Mesenchymal stem cell (in vitro differentiated cells and primary cell): ENCODE measurements around the gene JOSD1. TPM values are rescaled to one million over a fixed set of nuclear protein-coding genes. Genes with fewer than 3 reads are reported as not detected.
A peak's percentile ranks its signal among the peaks of the same experiment; 100 is the strongest.

Experiments used
- DNase-seq: peaks from one replicate; pipeline ENCODE4 v3.0.0-alpha.2; 2013
- H2AFZ ChIP-seq: one replicate; pipeline ENCODE4 v1.6.1; 2013; ENCODE audit warnings: low read depth, mild to moderate bottlenecking, control low read depth, inconsistent platforms, low read length, moderate library complexity
- H2AK5ac ChIP-seq: 2 replicates; pipeline ENCODE4 v1.6.1; 2013; ENCODE audit warnings: low read length, moderate library complexity, mild to moderate bottlenecking, inconsistent platforms; ENCODE audit not compliant: severe bottlenecking
- H2BK120ac ChIP-seq: one replicate; pipeline ENCODE4 v1.6.1; 2013; ENCODE audit warnings: low read depth, mild to moderate bottlenecking, inconsistent platforms, low read length, moderate library complexity
- H2BK12ac ChIP-seq, 2 experiments: one replicate each; pipeline ENCODE4 v1.6.1; 2013; ENCODE audit warnings: inconsistent platforms in 2 of 2, low read length in 2 of 2, mild to moderate bottlenecking in 2 of 2, moderate library complexity in 2 of 2, control low read depth in 1 of 2
- H2BK15ac ChIP-seq: one replicate; pipeline ENCODE4 v1.6.1; 2013; ENCODE audit warnings: mild to moderate bottlenecking, low read depth, inconsistent platforms; ENCODE audit not compliant: poor library complexity, severe bottlenecking
- H2BK5ac ChIP-seq: 2 replicates; pipeline ENCODE4 v1.6.1; 2013; ENCODE audit warnings: low read depth, mild to moderate bottlenecking, low read length, control low read depth, inconsistent platforms; ENCODE audit not compliant: poor library complexity, severe bottlenecking
- H3K14ac ChIP-seq, 2 experiments: one replicate each; pipeline ENCODE4 v1.6.1; 2013; ENCODE audit warnings: inconsistent platforms in 2 of 2, low read length in 2 of 2, control low read depth in 1 of 2, mild to moderate bottlenecking in 1 of 2, moderate library complexity in 1 of 2
- H3K18ac ChIP-seq, 2 experiments: one replicate each; pipeline ENCODE4 v1.6.1; 2013; ENCODE audit warnings: inconsistent platforms in 2 of 2, low read length in 2 of 2, control low read depth in 1 of 2, low read depth in 1 of 2, mild to moderate bottlenecking in 1 of 2
- H3K23ac ChIP-seq, 2 experiments: one replicate each; pipeline ENCODE4 v1.6.1; 2013; ENCODE audit warnings: inconsistent platforms in 2 of 2, low read length in 2 of 2, mild to moderate bottlenecking in 2 of 2, moderate library complexity in 2 of 2, control low read depth in 1 of 2
- H3K27ac ChIP-seq: 2 replicates; pipeline ENCODE4 v1.5.1; 2013; ENCODE audit warnings: mild to moderate bottlenecking, moderate library complexity, low read length, control low read depth, inconsistent platforms; ENCODE audit not compliant: poor library complexity, severe bottlenecking
- H3K27me3 ChIP-seq, 2 experiments: 2 replicates each; pipeline versions ENCODE4 v1.6.1 to v1.7.0; 2013; ENCODE audit warnings: low read length in 2 of 2, mild to moderate bottlenecking in 2 of 2, moderate library complexity in 2 of 2, control low read depth in 1 of 2, inconsistent platforms in 1 of 2; ENCODE audit not compliant: control insufficient read depth in 1 of 2, insufficient read depth in 1 of 2
- H3K36me3 ChIP-seq, 2 experiments: 2 replicates each; pipeline versions ENCODE4 v1.6.1 to v1.7.0; 2013; ENCODE audit warnings: low read length in 2 of 2, control low read depth in 1 of 2, inconsistent platforms in 1 of 2, low read depth in 1 of 2, mild to moderate bottlenecking in 1 of 2; ENCODE audit not compliant: insufficient read depth in 2 of 2, control insufficient read depth in 1 of 2
- H3K4ac ChIP-seq, 2 experiments: one replicate each; pipeline ENCODE4 v1.6.1; 2013; ENCODE audit warnings: inconsistent platforms in 2 of 2, low read length in 2 of 2, mild to moderate bottlenecking in 2 of 2, moderate library complexity in 2 of 2, control low read depth in 1 of 2, low read depth in 1 of 2
- H3K4me1 ChIP-seq: 2 replicates; pipeline ENCODE4 v1.6.1; 2013; ENCODE audit warnings: low read depth, low read length, control low read depth; ENCODE audit not compliant: control insufficient read depth, insufficient read depth
- H3K4me2 ChIP-seq: 2 replicates; pipeline ENCODE4 v1.6.1; 2013; ENCODE audit warnings: low read length, mild to moderate bottlenecking, inconsistent platforms; ENCODE audit not compliant: poor library complexity, severe bottlenecking
- H3K4me3 ChIP-seq, 2 experiments: 2 replicates each; pipeline versions ENCODE4 v1.5.1 to v1.7.0; 2013; ENCODE audit warnings: low read length in 2 of 2, mild to moderate bottlenecking in 2 of 2, control low read depth in 1 of 2, low read depth in 1 of 2; ENCODE audit not compliant: insufficient read depth in 1 of 2
- H3K79me1 ChIP-seq: replicated peaks from 2 replicates; pipeline ENCODE4 v1.6.1; 2013; ENCODE audit warnings: mild to moderate bottlenecking, control low read depth, low read length, inconsistent platforms; ENCODE audit not compliant: poor library complexity, severe bottlenecking
- H3K9ac ChIP-seq: 2 replicates; pipeline ENCODE4 v1.7.0; 2013; ENCODE audit warnings: mild to moderate bottlenecking, low read length, moderate library complexity
- H3K9me3 ChIP-seq: 2 replicates; pipeline ENCODE4 v1.7.0; 2013; ENCODE audit warnings: mild to moderate bottlenecking, low read length; ENCODE audit not compliant: control insufficient read depth
- H4K8ac ChIP-seq: one replicate; pipeline ENCODE4 v1.6.1; 2013; ENCODE audit warnings: inconsistent platforms, mild to moderate bottlenecking, low read length, moderate library complexity
- H4K91ac ChIP-seq: one replicate; pipeline ENCODE4 v1.6.1; 2013; ENCODE audit warnings: mild to moderate bottlenecking, low read length, inconsistent platforms
- WGBS: methylation state at CpG from one replicate; pipeline ENCODE4 v1.1.7; 2013; ENCODE audit warnings: mixed read lengths; 5-methylcytosine and 5-hydroxymethylcytosine counted together
- polyA plus RNA-seq, 2 experiments: library from polyadenylated mRNA; stranded (reverse); fragments of 200-250 nt; gene quantifications; one replicate each; pipeline ENCODE4 v1.2.3, GENCODE V29; 2013

Gene JOSD1
- polyA plus RNA-seq (2013, experiment 1 of 2): 34.6 TPM
- 31.7 TPM for polyA plus RNA-seq (2013, experiment 2 of 2)

DNA sequence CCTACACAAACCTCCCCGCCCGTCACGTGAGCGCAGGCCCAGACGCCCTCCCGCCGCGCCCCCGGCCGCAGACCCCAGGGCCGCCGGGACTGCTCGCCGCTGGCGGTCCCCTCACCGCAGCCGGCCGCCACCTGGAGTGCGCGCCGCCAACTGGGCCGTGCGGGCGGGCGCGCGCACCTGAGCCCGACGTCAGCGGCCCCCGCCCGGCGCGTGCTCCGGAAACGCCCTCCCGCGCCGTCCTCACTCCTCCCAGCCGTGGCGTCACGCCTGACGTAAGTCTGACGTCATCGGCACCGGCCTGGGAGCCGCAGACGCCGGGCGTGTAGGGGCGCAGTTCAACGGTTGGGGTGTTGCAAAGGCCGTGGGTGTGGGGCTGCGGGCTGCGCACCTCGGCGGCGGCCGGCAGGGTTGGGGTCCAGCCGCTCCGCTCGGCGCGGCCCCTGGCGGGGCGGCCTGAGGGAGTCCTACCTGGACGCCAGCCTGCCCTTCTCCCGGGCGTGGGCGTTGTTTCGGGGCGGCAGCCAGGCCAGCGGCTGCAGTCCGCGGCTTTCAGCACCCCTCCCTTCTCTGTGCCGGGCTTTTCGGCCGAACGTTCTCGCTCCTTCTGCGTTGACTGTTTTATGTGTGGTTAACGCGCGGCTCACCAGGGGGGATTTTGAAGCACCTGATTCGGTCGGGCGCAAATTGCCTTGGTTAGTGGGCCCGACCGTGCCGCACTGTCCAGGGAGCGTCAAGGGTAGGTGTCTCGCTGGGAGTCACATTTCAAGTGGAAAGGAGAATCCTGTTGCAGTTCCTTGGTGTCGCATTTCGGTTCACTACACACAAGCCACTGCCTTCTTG lies at the start of gene JOSD1:
Gene JOSD1, minus strand, starts transcription at position 155 of the 840 bp plus-strand sequence. CDS start 956 bp downstream, outside the sequence.
- peak within 1 kb of the TSS; percentile 90 for H3K4me2 ChIP-seq
- H3K27me3 ChIP-seq: no peaks in the 10 kb centered on the region
- H2AK5ac ChIP-seq: peak within 1 kb of the TSS; percentile 53
- H3K36me3 ChIP-seq: peaks cover 0 to 15% of the 10 kb centered on the region in 2 experiments
- H3K27ac ChIP-seq: peak within 1 kb of the TSS; percentile 84
- H3K4me3 ChIP-seq: peak within 1 kb of the TSS; percentile 89
- H3K4ac ChIP-seq: peak within 1 kb of the TSS; percentile 29 to 96
- peak within 1 kb of the TSS; percentile 98 for H3K9ac ChIP-seq
- H3K9me3 ChIP-seq: no peaks in the 10 kb centered on the region
- peak within 1 kb of the TSS; percentile 99 for H2BK15ac ChIP-seq
- H4K91ac ChIP-seq: peak within 1 kb of the TSS; percentile 94
- 1% methylated on average over 80 of the region's 94 CpGs for WGBS
- peaks cover 18% of the 10 kb centered on the region for H3K4me1 ChIP-seq
- H3K18ac ChIP-seq: peak within 1 kb of the TSS; percentile 91 to 95
- H2BK5ac ChIP-seq: peak within 1 kb of the TSS; percentile 84
- H2BK12ac ChIP-seq: peak within 1 kb of the TSS in 1 of 2 experiments; percentile 86
- peak; percentile 93 for DNase-seq
- H3K14ac ChIP-seq: peak within 1 kb of the TSS in 1 of 2 experiments; percentile 98
- H2AFZ ChIP-seq: peak within 1 kb of the TSS; percentile 85
- H2BK120ac ChIP-seq: peak within 1 kb of the TSS; percentile 91
- H3K23ac ChIP-seq: peak within 1 kb of the TSS in 1 of 2 experiments; percentile 88
- peak within 1 kb of the TSS; percentile 91 for H4K8ac ChIP-seq
- H3K79me1 ChIP-seq: peaks cover 4% of the 10 kb centered on the region

DNA sequence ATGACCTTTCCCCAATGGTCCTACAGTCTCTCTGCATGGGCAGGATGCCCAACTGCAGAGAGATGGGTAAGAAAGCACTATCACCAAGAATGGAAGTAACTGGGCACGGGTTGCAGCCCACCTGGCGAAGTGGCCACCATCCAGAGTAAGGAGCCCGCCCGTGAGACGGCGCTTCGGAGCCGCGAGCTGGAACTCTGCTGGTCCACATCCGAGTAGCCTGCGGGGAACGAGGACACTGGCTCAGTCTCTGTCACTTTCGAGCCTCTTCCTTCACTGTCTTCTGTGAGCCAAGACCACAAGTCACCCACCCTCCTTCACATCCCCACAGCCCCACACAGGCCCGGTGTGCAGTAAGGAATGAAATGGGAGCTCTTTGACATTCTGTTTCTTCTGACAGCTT lies 49.4 kb upstream of the JOSD1 start:
- Histone ChIP-seq H2BK12ac (no peak overlapping the region), H4K91ac (no peak overlapping the region), H3K27me3 (no peaks in the 10 kb centered on the region), H2BK15ac (no peak overlapping the region), H2AFZ (no peak overlapping the region), H3K4me3 (no peak overlapping the region), H3K9ac (no peak overlapping the region), H2BK120ac (no peak overlapping the region), H3K79me1 (peaks cover 22% of the 10 kb centered on the region), H3K36me3 (peaks cover 68 to 69% of the 10 kb centered on the region in 2 experiments), H3K27ac (no peak overlapping the region), H3K14ac (no peak overlapping the region), H2AK5ac (no peak overlapping the region), H4K8ac (no peak overlapping the region), H3K18ac (no peak overlapping the region), H3K23ac (no peak overlapping the region), H2BK5ac (no peak overlapping the region), H3K4me2 (no peak overlapping the region), H3K4ac (no peak overlapping the region), H3K9me3 (no peaks in the 10 kb centered on the region), H3K4me1 (peaks cover 8% of the 10 kb centered on the region)
- WGBS: over 99% methylated on average over 12 of the region's 14 CpGs
- DNase-seq: no peak

DNA sequence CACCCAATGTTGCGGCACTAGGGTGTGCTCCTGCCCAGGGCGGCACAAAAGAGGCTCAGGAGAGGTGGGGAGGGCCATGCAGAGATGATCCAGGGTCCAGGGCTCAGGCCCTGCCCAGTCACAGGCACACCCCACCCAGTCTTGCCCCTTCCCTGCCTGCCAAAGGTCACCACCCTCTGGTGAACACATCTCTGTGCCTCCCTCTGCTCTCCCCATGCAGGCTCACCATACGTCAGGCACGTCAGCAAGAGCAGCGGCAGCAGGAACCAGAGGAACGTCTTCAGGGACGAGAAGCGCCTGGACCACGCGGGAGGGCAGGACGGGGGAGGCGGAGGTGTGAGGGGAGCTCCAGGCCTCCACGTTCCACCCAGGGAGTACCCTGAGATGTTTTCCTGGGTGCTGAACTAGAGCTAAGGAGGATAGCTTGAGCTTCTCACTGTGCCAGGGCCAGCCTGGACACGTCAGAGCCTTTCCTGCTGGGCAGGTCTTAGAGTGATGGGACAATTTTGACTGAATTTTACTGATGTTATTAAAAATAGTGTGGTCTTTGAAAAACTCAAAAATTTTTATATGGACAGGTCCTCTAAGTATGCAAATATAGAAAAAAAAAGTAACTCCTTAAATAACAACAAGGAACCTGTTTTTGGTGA lies 47.9 kb upstream of the JOSD1 start:
- Histone ChIP-seq H3K4me3 (no peak overlapping the region), H3K36me3 (peaks cover 78 to 83% of the 10 kb centered on the region in 2 experiments), H3K79me1 (peaks cover 19% of the 10 kb centered on the region), H3K4me1 (peaks cover 6% of the 10 kb centered on the region), H2AK5ac (no peak overlapping the region), H3K18ac (no peak overlapping the region), H3K4ac (no peak overlapping the region), H2AFZ (no peak overlapping the region), H2BK120ac (no peak overlapping the region), H3K14ac (no peak overlapping the region), H3K23ac (no peak overlapping the region), H3K27ac (no peak overlapping the region), H2BK15ac (no peak overlapping the region), H2BK12ac (no peak overlapping the region), H3K27me3 (no peaks in the 10 kb centered on the region), H4K91ac (no peak overlapping the region), H3K9me3 (no peaks in the 10 kb centered on the region), H3K4me2 (no peak overlapping the region), H2BK5ac (no peak overlapping the region), H3K9ac (no peak overlapping the region), H4K8ac (no peak overlapping the region)
- no peak for DNase-seq
- WGBS: 93% methylated on average over 14 of the region's 14 CpGs
